Measurements from ENCODE around the gene CTNNAL1.
"Not testable (repeated sequence)": the region's sequence is repeated elsewhere in the genome, so short reads cannot be mapped to it uniquely, and the experiment has no call there.

CTNNAL1 gene, protein sequence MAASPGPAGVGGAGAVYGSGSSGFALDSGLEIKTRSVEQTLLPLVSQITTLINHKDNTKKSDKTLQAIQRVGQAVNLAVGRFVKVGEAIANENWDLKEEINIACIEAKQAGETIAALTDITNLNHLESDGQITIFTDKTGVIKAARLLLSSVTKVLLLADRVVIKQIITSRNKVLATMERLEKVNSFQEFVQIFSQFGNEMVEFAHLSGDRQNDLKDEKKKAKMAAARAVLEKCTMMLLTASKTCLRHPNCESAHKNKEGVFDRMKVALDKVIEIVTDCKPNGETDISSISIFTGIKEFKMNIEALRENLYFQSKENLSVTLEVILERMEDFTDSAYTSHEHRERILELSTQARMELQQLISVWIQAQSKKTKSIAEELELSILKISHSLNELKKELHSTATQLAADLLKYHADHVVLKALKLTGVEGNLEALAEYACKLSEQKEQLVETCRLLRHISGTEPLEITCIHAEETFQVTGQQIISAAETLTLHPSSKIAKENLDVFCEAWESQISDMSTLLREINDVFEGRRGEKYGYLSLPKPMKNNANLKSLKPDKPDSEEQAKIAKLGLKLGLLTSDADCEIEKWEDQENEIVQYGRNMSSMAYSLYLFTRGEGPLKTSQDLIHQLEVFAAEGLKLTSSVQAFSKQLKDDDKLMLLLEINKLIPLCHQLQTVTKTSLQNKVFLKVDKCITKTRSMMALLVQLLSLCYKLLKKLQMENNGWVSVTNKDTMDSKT

DNA sequence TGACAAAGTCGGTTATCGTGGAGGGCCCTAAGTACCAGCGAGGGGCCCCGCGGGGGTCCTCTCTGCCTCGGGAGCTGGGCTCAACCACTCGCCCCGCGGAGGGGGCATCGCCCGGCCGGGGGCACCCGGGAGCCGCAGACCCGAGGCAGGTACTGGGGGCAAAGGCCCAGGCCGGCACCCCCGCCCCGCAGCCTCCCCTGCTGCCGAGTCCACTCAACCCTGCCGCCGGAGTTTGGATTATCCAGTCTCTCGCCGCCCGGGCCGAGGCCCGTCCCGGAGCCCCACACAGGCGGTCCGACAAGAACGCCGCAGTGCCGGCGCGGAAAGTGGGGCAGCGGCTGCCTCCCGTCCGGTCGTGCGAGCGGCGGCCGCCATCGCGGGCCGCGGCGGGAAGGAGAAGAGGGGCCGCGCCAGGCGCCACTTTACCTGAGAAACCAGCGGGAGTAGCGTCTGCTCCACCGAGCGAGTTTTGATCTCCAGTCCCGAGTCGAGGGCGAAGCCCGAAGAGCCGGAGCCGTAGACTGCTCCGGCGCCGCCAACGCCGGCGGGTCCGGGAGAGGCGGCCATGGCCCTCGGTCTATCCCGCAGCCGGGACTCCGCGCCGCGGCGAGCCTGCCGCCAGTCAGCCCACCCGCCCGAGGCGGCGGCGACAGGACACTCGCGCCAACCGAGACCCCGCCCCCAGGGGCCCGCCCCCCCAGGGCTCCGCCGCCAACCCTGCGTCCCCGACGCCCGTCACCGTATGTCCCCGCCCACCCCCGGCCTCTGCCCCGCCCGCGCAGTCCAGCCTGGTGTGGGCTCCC, at the start of gene CTNNAL1:
TSS of gene CTNNAL1 (minus strand) at position 624 of the 803 bp plus-strand sequence. CDS start at position 567, 57 bp downstream.
- peak; percentile 97 for DNase-seq (ENCODE audit: low spot score)

DNA sequence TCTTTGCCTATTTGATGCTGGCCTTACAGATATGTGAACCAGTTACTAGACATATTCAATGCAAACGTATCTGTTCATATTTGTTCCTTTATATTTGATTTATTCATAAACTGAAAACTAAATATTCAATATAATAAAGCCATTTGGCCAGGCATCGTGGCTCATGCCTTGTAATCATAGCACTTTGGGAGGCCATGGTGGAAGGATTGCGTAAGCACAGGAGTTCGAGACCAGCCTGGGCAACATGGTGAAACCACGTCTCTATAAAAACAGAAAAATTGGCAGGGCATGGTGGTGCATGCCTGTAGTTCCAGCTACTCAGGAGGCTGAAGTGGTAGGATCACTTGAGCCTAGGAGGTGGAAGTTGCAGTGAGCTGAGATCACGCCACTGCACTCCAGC, 49.2 kb upstream of the CTNNAL1 start:
- FAIRE-seq (no peak), DNase-seq (ENCODE audit: low spot score) (no peak)

More for the DNA sequence above, at the start of gene CTNNAL1:
- no peak for FAIRE-seq

DNA sequence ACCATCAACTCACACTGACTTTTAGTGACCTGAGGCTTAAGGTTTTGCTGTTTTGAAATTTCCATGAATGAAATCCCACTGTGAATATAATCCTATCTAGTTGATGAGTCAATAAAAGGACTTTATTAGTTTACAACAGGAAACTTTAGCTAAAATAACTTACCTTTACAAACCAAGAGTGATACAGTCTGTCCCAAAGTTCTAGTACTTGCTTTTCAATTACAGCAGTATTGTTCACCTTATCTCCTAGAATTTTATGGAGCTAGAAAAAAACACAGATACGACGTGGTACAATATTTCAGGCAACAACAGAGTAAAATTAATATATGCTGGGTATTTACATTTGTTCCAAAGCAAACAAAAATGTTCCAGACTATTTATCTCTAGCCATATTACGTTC, 46.9 kb upstream of the CTNNAL1 start:
- DNase-seq (ENCODE audit: low spot score) (no peak), FAIRE-seq (no peak)

DNA sequence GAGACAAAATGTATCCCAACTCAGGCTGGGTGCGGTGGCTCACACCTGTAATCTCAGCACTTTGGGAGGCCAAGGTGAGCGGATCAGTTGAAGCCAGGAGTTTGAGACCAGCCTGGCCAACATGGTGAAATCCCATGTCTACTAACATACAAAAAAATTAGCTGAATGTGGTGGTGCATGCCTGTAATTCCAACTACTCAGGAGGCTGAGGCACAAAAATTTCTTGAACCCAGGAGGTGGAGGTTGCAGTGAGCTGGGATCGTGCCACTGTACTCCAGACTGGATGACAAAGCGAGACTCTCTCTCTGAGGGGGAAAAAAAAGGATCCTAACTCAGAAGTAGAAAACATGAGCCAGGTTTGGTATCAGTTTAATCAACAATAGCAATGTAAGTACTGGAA, 39.8 kb upstream of the CTNNAL1 start:
- FAIRE-seq; DNase-seq (ENCODE audit: low spot score): not testable (repeated sequence)

DNA sequence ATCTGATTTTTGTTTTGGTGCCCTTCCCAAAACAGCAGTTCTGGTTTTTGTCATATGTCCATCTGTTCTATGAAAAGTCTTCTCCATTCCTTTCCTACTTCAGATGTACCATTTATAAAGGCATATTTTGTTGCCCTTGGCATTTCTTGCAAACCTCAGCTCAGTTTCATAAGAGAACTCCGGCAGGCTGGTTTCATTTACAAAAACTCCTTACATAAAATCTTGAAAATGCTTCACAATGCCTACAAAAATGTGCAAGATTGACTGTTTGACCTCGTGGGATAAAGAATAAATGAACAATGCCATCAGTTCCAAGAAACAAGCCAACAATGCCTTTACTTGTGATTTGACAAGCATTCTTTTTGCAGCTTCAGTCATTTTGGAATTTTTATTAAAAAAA, 39.1 kb upstream of the CTNNAL1 start:
- DNase-seq (ENCODE audit: low spot score) (no peak), FAIRE-seq (no peak)

DNA sequence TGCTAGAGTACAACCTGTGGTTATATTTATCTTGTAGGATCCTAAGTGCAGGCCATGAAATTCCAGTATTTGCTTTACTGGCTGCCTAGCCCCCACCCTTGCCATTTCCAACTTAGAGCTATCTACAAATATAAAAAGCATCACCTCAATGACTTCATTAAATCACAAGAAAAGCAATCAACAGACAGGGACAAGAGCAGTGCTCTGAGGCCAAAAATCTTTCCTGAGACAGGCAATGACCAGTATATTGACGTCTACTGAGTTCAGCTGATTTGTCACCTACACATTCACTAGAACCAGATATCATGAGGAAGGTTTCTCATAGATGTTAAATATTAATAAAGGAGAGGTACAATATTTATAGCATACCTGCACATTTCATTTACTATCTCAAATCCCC, 38.4 kb upstream of the CTNNAL1 start:
- no peak for FAIRE-seq

DNA sequence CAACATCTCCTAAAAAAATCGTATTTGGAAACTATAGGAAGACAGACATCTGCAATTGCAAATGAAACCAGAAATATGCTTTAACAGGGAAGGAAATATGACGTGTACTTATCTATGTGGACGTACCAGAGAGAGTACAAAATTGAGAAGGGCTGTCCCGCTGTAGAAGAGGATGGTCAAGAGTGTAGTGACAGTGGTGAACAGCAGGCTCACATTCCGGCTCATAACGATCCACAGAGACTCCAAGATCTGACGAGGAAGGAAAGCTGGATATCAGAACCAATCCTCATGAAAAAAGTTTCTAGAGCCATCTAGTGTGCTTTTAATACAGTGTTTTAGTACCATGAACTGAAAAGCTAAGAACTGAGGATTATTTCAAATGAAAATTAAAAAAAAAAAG, 37.1 kb upstream of the CTNNAL1 start:
- no peak for FAIRE-seq
- no peak for DNase-seq (ENCODE audit: low spot score)

More for the DNA sequence above, 38.4 kb upstream of the CTNNAL1 start:
- no peak for DNase-seq (ENCODE audit: low spot score)

DNA sequence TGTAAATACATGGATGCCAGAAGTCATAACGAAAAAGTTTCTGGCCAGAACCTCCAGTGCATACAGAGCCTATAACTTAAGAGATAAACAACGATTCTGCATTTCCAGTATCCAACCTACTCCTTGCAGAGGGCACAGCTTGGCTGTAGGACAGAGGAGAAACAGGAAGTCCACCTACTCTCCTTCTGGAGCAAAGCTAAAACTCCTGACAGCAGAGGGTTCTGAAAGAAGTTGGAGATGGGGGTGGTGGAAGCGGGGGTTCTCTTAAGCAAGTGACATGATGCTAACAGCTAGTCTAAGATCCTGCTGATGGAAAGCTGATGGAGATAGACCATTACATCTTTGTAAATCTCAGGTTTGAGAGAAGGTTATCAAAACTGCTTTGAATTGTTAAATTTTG, 35.5 kb upstream of the CTNNAL1 start:
- DNase-seq (ENCODE audit: low spot score) (no peak), FAIRE-seq (no peak)

DNA sequence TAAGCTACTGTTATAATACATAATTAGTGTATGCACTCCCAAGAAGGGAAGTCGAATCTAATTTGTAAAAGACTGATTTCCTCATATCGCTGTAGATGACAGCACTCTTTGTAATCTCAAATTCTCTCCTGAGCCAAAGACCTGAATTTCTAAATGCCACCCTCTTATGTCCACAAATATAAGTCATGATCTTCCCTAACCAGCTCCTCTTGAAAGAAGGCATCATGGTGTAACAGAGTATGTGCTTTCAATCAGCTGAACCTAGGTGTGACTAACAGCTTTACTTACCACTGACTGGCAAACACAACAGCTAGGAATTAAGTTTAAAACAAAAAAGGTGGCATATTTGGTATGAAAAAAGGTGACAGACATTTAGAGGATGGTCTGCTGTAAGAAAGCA, 34.0 kb upstream of the CTNNAL1 start:
- DNase-seq (ENCODE audit: low spot score) (no peak), FAIRE-seq (no peak)

DNA sequence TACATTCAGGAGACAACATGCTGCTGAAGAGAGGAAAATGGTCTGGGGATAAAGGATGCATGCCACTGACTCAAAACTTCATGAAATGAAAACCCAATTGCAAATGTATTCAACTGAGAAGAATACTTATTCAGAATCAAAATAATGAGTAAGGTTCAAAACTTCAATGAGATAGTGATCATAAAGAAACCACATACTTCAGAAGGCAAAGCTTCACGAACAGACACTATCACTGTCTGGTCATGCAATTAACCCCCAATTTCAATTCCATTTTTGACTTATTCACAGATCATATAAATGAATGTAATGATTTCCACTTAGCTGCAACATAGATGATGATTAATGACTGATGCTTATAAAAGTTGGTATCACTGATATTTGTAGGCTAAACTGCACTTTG, 33.0 kb upstream of the CTNNAL1 start:
- FAIRE-seq, result no peak
- DNase-seq (ENCODE audit: low spot score), result no peak

DNA sequence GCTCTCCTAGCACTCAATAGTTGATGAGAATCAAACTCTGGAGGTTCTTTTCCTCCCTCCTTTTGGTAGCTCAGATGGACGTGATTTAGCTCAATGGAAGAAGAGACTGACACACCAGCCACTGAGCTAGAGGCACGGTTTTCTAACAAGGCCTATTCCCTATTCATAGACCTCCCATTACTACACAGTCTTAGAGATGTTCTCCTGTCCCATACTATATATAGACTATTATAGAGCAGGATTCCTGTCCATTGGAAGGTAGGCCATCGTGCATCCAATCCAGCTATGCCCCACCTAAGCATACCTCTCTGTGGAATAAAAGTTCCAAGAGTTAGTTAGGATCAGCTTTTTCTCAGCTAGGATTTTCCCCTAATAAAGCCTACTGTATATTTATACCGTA, 30.3 kb upstream of the CTNNAL1 start:
- no peak for FAIRE-seq
- DNase-seq (ENCODE audit: low spot score), result no peak

DNA sequence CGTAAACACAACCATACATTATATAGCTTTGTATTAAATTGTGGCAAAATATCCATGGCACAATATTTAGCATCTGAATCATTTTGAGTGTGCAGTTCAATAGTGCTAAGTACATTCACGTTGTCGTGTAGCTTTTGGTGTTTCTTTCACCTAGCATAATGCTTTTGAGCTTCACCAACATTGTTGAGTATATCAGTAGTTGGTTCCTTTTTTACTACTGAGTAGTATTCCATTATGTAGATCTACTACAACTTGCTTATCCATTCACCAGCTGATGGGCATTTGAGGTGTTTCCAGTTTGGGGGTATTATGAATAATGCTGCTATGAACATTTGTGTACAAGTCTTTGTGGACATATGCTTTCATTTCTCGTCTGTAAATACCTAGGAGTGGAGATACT, 27.3 kb upstream of the CTNNAL1 start:
- DNase-seq (ENCODE audit: low spot score) (no peak), FAIRE-seq (no peak)

DNA sequence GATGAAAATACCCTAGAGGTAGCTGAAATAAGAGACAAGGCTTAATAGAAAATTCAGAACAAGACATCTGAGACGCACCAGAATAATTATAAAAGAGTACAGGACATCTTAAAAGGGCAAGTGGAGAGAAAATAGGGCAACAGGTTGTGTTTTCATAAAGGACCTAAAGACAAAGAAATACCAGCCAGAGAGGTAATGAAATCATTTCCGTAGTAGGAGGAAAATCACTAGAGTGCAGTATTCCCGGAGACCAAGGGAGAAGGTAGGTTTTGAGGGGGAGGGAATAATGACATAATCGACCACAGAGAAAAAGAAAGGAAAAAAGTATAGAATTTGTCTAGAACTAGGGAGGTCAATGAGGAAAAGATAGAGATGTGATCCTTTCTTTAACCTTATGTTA, 26.2 kb upstream of the CTNNAL1 start:
- DNase-seq (ENCODE audit: low spot score) (peak; percentile 24), FAIRE-seq (no peak)

DNA sequence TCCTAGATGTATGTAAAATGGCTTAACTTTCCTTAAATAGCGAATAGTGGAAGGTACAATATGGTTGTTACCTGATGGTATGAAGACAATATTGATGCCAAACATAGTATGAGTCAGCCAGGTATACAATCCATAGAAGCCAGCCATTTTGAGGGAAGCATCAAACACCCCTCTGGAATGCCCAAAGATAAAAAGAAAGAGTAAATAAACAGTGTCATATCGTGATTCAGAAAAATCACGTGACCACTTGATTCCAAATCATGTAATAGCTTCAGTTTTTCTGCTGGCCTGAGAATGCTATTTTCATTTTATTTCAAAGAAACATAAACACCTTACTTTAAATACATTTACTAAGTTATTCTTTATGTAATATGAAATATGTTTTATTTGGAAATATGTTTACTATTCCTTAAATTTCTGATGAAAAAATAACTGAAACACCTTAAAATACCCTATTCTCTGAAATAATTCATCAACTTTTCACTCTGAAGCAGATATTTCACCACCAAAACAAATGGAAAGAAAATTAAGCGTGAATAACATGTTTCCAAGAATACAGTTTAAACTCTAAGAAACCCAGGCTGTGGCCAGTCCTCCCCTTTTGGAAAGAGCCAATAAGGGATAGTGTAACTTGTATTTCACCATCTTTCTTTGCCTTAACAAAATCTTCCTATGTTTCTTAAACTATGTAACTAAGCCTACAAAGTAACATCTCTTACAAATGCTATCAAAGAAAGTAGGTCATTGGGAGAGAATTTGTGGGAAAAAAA, 24.8 kb upstream of the CTNNAL1 start:
- FAIRE-seq, result no peak
- DNase-seq (ENCODE audit: low spot score), result no peak

DNA sequence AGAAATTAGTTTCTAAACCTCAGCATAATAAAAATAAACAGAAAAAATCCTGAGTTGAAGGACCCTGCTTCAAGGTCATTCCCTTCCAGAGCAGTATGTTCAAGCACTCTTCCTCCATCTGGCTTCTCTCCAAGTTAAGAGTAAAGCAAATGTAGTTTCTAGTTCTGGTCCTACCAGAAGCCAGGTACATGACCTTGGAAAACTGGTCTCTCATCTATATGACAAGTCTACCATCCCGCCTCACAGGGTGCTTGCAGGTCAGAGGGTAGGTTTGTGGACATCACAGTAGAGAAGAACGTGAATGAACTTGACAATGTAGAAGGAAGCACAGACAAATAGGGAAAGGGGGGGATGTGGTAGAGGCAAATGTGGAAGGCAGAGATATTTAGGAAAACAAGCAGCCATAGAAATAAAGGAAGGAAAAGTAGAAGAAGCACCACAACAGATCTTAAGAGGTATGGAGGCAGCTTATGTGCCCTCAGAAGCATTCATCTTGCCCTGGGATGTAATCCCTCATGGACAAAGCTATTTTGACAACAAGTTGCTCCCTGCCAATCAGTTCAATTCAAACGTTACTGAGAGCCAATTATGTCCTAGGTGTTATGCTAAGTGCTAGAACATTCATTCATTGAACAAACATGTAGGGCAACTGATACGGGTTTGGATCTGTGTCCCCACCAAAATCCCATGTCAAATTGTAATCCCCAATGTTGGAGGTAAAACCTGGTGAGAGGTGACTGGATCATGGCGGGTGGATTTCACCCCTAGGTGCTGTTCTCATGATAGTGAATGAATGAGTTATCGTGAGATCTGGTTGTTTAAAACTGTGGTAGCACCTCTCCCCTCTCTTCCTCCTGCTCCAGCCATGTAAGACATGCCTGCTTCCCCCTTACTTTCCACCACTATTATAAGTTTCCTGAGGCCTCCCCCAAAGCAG, 23.7 kb upstream of the CTNNAL1 start:
- DNase-seq (ENCODE audit: low spot score), result no peak
- FAIRE-seq, result no peak

DNA sequence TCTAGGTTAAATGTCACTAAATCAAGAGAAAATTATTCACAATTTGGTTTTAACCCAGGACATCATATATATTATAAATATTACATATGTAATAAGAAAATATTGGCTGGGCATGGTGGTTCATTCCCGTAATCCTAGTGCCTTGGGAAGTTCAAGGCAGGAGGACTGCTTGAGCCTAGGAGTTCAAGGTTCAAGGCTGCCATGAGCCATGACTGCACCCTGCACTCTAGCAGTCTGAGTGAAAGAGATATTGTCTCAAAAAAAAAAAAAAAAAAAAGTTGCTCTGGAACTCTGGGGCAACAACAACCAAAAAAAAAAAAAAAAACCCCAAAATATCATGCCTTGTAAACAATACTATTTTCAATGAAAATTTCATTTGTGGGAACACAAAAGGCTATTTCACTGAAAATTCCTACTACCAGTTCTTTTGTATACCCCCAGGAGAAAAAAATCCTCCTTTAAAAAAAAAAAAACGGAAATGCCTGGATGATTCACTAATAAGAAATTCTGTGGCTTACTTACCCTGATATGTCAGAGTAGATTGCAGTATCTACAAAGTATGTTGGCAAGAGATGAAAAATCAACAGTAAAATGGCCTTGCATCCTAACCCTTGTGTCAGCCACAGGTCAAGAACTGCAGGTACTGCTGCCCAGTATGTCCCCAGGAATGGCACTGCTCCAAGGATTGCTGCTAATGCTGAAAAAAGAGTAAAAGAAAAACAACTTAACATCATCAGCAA, 22.6 kb upstream of the CTNNAL1 start:
- FAIRE-seq, result no peak
- peak; percentile 74 for DNase-seq (ENCODE audit: low spot score)

DNA sequence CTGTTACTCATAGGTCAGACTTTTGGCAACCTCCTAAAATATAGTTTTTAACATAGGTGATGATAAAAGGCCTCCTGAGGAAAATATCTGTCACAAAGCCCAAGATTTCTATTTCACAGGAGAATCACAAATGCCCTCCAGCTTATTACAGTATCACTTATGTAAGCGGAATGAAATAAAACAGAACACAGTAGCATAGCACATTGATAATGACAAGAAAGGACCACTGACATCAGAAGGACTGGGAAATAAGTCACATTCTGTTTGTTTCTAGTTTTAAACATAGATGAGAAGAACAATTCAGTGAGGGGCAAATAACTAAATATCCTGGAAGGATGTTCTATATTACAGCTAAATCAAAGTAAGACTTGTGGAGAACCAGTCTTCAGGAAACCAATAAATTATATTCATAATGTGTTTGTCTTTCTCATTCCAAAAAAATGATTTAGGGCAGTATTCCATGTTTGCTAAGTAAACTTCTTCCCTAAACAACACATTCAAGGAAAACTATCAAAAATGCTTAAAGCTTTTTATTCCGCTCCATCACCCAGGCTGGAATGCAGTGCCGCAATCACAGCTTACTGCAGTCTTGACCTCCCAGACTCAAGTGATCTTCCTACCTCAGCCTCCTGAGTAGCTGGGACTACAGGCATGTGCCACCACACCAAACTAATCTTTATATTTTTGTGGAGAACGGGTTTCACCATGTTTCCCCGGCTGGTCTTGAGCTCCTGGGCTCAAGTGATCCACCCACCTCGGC, 20.8 kb upstream of the CTNNAL1 start:
- FAIRE-seq (no peak), DNase-seq (ENCODE audit: low spot score) (no peak)

DNA sequence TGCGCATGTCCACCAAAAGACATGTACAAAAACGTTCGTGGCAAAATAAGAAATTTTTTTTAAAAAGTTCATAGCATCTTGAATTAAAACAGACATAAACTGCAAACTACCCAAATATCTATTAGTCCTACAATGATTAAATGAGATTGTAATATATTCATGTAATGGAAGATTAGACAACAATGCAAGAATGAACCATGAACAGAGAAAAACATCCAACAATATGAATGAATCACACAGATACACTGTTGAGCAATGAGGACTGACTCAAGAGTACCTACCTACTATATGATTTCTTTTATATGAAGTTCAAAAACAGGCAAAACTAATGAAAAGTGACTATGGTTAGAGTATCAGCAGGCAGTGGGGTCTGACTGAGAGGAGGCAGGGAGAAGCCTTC, 17.9 kb upstream of the CTNNAL1 start:
- DNase-seq (ENCODE audit: low spot score), result no peak
- no peak for FAIRE-seq

DNA sequence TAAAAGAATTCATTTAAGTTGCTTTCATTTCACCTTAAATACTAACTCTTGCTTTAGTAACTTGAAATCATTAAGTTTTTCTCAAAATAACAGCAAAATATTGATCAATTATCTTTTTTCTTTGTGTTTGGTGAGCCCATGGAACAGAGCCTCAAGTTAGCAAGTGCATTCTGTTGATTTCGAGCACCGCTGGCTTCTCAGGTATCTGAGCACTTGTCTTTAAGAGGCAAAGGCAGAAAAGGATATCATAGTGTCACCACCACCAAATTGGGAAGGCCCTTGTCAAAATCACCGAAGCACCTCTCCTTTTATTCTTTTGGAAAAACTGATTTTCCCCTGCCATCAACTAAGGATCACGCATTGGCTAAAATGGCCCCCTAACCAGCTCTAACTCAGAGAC, 17.1 kb upstream of the CTNNAL1 start:
- no peak for DNase-seq (ENCODE audit: low spot score)
- FAIRE-seq, result no peak
